Adrenal gland (tissue), 5 donors: Measurements from ENCODE around the gene BCL2L13.

Source experiments
- POLR2A ChIP-seq, 2 donors: fragments of 450-650 bp; IDR thresholded peaks; one replicate each; pipeline ENCODE4 v1.6.1; 2017; ENCODE audit warnings: antibody characterized with exemption in 2 of 2, mild to moderate bottlenecking in 2 of 2, moderate library complexity in 1 of 2
- TF ChIP-seq, protein P1 (sequence below), 6 experiments: fragments of 450-650 bp in 4 of 6; fragments of 200-600 bp in 2 of 6; sonication (generic) in 1 of 6; IDR thresholded peaks; 1 replicate in 5 of 6; 2 replicates in 1 of 6; pipeline versions ENCODE4 v1.5.1 to v1.8.0; 2016 to 2021; ENCODE audit warnings: antibody characterized with exemption in 6 of 6, mild to moderate bottlenecking in 2 of 6, moderate library complexity in 1 of 6
- donor health status: DM: no; HTN: no; CAD: no.

DNA sequence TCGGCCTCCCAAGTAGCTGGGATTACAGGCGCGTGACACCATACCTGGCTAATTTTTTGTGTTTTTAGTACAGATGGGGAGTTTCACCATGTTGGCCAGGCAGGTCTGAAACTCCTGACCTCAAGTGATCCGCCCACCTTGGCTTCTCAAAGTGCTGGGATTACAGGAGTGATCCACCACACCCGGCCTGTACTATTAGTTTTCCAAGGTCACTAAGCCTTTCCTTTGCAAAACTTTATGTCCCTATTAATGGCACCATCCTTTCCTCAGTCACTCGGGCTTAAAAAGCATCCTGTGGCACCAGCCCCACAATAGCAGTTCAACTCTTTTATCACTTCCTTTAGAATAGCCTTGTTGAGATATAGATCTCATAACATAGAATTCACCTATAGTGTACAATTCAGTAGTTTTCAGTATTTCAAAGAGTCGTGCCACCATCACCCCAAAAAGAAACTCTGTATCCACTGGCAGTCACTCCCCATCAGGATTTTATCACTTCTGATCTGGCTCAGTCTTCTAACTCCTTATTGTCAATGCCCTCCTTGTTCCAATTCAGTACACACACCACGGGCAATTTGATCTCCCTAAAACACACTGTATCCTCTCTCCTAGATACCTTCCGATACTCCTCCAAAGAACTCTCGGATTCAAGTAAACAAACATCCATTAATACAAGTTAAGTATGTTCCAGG lies 921 bp upstream of the BCL2L13 start:
- TF ChIP-seq, protein P1, sequence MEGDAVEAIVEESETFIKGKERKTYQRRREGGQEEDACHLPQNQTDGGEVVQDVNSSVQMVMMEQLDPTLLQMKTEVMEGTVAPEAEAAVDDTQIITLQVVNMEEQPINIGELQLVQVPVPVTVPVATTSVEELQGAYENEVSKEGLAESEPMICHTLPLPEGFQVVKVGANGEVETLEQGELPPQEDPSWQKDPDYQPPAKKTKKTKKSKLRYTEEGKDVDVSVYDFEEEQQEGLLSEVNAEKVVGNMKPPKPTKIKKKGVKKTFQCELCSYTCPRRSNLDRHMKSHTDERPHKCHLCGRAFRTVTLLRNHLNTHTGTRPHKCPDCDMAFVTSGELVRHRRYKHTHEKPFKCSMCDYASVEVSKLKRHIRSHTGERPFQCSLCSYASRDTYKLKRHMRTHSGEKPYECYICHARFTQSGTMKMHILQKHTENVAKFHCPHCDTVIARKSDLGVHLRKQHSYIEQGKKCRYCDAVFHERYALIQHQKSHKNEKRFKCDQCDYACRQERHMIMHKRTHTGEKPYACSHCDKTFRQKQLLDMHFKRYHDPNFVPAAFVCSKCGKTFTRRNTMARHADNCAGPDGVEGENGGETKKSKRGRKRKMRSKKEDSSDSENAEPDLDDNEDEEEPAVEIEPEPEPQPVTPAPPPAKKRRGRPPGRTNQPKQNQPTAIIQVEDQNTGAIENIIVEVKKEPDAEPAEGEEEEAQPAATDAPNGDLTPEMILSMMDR (IDR thresholded peaks at IDR 0.05): no peak
- no peak for TF ChIP-seq POLR2A (IDR thresholded peaks at IDR 0.05)
